Measurements from ENCODE around the gene MOXD1.

DNA sequence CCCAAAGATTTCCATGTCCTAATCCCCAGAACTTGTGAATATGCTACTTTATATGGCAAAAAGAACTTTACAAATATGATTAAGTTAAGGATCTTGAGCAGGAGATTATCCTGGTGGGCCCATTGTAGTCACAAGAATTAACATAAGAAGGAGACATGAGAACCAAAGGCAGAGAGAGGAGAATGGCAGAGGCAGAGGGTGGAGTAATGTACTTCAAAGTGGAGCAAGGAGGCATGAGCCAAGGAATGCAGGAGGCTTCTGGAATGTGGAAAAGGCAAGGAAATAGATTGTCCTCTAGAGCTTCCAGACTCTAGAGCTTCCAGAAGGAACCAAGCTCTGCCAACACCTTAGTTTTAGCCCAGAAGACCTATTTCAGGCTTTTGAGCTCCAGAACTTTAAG lies 147.4 kb downstream of the MOXD1 start:
- TF ChIP-seq, protein P1, sequence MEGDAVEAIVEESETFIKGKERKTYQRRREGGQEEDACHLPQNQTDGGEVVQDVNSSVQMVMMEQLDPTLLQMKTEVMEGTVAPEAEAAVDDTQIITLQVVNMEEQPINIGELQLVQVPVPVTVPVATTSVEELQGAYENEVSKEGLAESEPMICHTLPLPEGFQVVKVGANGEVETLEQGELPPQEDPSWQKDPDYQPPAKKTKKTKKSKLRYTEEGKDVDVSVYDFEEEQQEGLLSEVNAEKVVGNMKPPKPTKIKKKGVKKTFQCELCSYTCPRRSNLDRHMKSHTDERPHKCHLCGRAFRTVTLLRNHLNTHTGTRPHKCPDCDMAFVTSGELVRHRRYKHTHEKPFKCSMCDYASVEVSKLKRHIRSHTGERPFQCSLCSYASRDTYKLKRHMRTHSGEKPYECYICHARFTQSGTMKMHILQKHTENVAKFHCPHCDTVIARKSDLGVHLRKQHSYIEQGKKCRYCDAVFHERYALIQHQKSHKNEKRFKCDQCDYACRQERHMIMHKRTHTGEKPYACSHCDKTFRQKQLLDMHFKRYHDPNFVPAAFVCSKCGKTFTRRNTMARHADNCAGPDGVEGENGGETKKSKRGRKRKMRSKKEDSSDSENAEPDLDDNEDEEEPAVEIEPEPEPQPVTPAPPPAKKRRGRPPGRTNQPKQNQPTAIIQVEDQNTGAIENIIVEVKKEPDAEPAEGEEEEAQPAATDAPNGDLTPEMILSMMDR (IDR thresholded peaks at IDR 0.05), result no peak
- TF ChIP-seq EP300 (IDR thresholded peaks at IDR 0.05; ENCODE audit: low read depth), result no peak
